Upper lobe of right lung (tissue), 1 donor: Measurements from ENCODE around the gene SUPT4H1. TPM values are rescaled to one million over a fixed set of nuclear protein-coding genes. Genes with fewer than 3 reads are reported as not detected.
A peak's percentile ranks its signal among the peaks of the same experiment; 100 is the strongest.

Source experiments
- ATAC-seq: fragments of 200-7000 bp; cut with Tn5 transposase; one replicate; pipeline ENCODE4 v1.9.1; 2020; ENCODE audit warnings: mild to moderate bottlenecking, moderate library complexity
- DNase-seq: peaks from one replicate; pipeline ENCODE4 v3.0.0-alpha.2; 2020
- H3K27ac ChIP-seq: fragments of 200-600 bp; one replicate; pipeline ENCODE4 v1.8.0; 2022
- H3K27me3 ChIP-seq: fragments of 200-600 bp; one replicate; pipeline ENCODE4 v1.8.0; 2022; ENCODE audit warnings: mild to moderate bottlenecking
- H3K36me3 ChIP-seq: fragments of 200-600 bp; one replicate; pipeline ENCODE4 v1.8.0; 2022
- H3K4me1 ChIP-seq: fragments of 200-600 bp; one replicate; pipeline ENCODE4 v1.8.0; 2022
- H3K4me3 ChIP-seq: fragments of 200-600 bp; one replicate; pipeline ENCODE4 v1.8.0; 2022; ENCODE audit warnings: mild to moderate bottlenecking
- H3K9me3 ChIP-seq: fragments of 200-600 bp; one replicate; pipeline ENCODE4 v1.8.0; 2022
- CTCF ChIP-seq: fragments of 200-600 bp; IDR thresholded peaks from one replicate; pipeline ENCODE4 v1.8.0; 2022; ENCODE audit warnings: antibody characterized with exemption
- intact Hi-C: fragments of 100-400 bp; cut with DNase I; formaldehyde crosslinking; loops from one replicate; pipeline ENCODE4 v1.11.0; 2022
- total RNA-seq: library from RNA; stranded (reverse); fragmentation: NEBNext Ultra II Directional; extraction: Animal tissue kit (Norgen Biotek cat#: 25700); gene quantifications from one replicate; pipeline ENCODE4 v1.2.1, GENCODE V29; 2021
- donor health status: DM: no; HTN: yes; CAD: no; lungs with severe emphysema.

SUPT4H1 gene
- total RNA-seq, 1 donor from 2014 or later, result 82.4 TPM

GRCh38 chr17:58379511-58379824 lies 27.5 kb upstream of the SUPT4H1 start:
- Histone ChIP-seq H3K27ac (no peak overlapping the region), H3K36me3 (no peaks in the 10 kb centered on the region), H3K9me3 (no peaks in the 10 kb centered on the region), H3K27me3 (no peaks in the 10 kb centered on the region), H3K4me3 (no peak overlapping the region), H3K4me1 (peaks cover 50% of the 10 kb centered on the region)
- ATAC-seq (no peak), DNase-seq (no peak)
- TF ChIP-seq CTCF, result no peak
- intact Hi-C loops, result no loop called here

DNA sequence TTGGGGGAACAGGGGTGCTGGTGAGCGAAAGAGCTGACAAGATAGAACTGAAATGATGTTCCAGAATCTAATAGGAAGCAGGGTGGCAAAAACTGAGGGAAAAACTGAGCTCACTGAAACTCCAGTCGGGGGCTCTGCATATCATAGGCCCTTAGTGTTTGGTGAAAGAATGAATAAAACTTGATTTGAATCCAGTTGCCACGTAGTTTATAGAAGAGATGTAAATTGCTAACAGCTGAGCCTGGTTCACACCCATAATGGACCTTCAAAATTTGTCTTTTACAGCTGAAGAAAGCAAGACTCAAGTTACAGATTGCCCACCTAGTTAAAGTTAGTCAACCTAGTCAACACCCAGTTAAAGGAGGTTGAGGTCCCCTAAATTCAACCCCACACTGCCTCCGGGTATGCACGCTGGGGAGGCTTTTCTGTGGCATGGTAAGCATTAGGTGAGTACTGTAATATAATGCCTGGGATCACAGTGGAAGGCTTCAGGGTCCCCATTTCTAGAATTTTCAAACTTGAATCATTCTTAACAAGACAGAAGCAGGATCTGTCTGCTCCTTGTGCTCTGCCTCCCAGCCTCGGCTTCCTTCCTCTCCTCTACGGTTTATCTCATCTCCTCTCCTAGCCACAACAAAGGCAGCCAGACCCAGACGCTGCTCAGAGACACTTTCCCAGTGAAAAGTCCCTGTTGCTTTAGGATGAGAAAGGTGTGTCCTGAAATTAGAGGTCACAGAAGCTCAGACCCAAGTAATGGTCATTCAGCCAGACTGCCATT lies 26.9 kb upstream of the SUPT4H1 start:
- Histone ChIP-seq H3K4me3 (no peak overlapping the region), H3K27ac (no peak overlapping the region), H3K36me3 (no peaks in the 10 kb centered on the region), H3K4me1 (peaks cover 45% of the 10 kb centered on the region), H3K9me3 (no peaks in the 10 kb centered on the region), H3K27me3 (no peaks in the 10 kb centered on the region)
- no peak for TF ChIP-seq CTCF
- ATAC-seq (no peak), DNase-seq (no peak)
- intact Hi-C loops, result no loop called here

GRCh38 chr17:58377661-58378060 lies 25.7 kb upstream of the SUPT4H1 start:
- no peak for DNase-seq
- no peaks in the 10 kb centered on the region for H3K9me3 ChIP-seq
- no peak for ATAC-seq
- H3K27me3 ChIP-seq, result no peaks in the 10 kb centered on the region
- H3K4me3 ChIP-seq, result no peak overlapping the region
- TF ChIP-seq CTCF, result no peak
- no peak overlapping the region for H3K27ac ChIP-seq
- no peaks in the 10 kb centered on the region for H3K36me3 ChIP-seq
- intact Hi-C loops, result no loop called here
- peaks cover 40% of the 10 kb centered on the region for H3K4me1 ChIP-seq

GRCh38 chr17:58377093-58377601 lies 25.1 kb upstream of the SUPT4H1 start:
- Histone ChIP-seq H3K9me3 (no peaks in the 10 kb centered on the region), H3K27ac (no peak overlapping the region), H3K4me1 (peaks cover 35% of the 10 kb centered on the region), H3K27me3 (no peaks in the 10 kb centered on the region), H3K4me3 (no peak overlapping the region), H3K36me3 (no peaks in the 10 kb centered on the region)
- ATAC-seq (peak; percentile 84), DNase-seq (no peak)
- intact Hi-C loops, result no loop called here
- no peak for TF ChIP-seq CTCF

GRCh38 chr17:58376472-58377000 lies 24.5 kb upstream of the SUPT4H1 start:
- intact Hi-C loops, result no loop called here
- no peak for DNase-seq
- H3K4me3 ChIP-seq, result no peak overlapping the region
- no peaks in the 10 kb centered on the region for H3K27me3 ChIP-seq
- peak; percentile 67 for ATAC-seq
- no peaks in the 10 kb centered on the region for H3K36me3 ChIP-seq
- no peaks in the 10 kb centered on the region for H3K9me3 ChIP-seq
- H3K27ac ChIP-seq, result no peak overlapping the region
- H3K4me1 ChIP-seq, result peaks cover 29% of the 10 kb centered on the region
- TF ChIP-seq CTCF, result no peak
